CD4-positive, CD25-positive, alpha-beta regulatory T cell (primary cell): ENCODE results near the gene NFIX. TPM values are rescaled to one million over a fixed set of nuclear protein-coding genes. Genes with fewer than 3 reads are reported as not detected.

ENCODE experiments used
- ATAC-seq, 2 donors: fragments of 150-1000 bp; cut with Tn5 transposase; one replicate each; pipeline ENCODE4 v1.10.0; 2021; ENCODE audit warnings: low read depth in 2 of 2, moderate number of reproducible peaks in 2 of 2, moderate library complexity in 1 of 2
- DNase-seq, 3 donors: peaks; one replicate each; pipeline versions ENCODE4 v3.0.0 to v3.0.0-alpha.2; 2012 to 2022; ENCODE audit warnings: mixed read lengths in 1 of 3
- H3K27ac ChIP-seq: one replicate; pipeline ENCODE4 v1.7.0; 2013; ENCODE audit warnings: mild to moderate bottlenecking, low read length; ENCODE audit not compliant: insufficient read depth, poor library complexity, severe bottlenecking
- H3K27me3 ChIP-seq: one replicate; pipeline ENCODE4 v1.7.0; 2013; ENCODE audit warnings: low read length; ENCODE audit not compliant: control insufficient read depth, insufficient read depth
- H3K36me3 ChIP-seq: one replicate; pipeline ENCODE4 v1.7.0; 2013; ENCODE audit warnings: mild to moderate bottlenecking, low read length, moderate library complexity; ENCODE audit not compliant: control insufficient read depth, insufficient read depth
- H3K4me1 ChIP-seq: 2 replicates; pipeline ENCODE4 v1.7.0; 2013; ENCODE audit warnings: mild to moderate bottlenecking, low read length; ENCODE audit not compliant: insufficient read depth, control insufficient read depth, poor library complexity, severe bottlenecking
- H3K4me3 ChIP-seq: one replicate; pipeline ENCODE4 v1.7.0; 2013; ENCODE audit warnings: low read depth, mild to moderate bottlenecking, low read length, moderate library complexity
- H3K9me3 ChIP-seq, 2 experiments: 1 replicate in 1 of 2; 2 replicates in 1 of 2; pipeline ENCODE4 v1.7.0; 2013; ENCODE audit warnings: low read length in 2 of 2, mild to moderate bottlenecking in 1 of 2, moderate library complexity in 1 of 2; ENCODE audit not compliant: control insufficient read depth in 2 of 2
- H3K27ac Mint-ChIP-seq, 3 donors: one replicate each; pipeline ENCODE4 v1.8.0; 2020 to 2022; ENCODE audit warnings: mild to moderate bottlenecking in 3 of 3, mixed read lengths in 3 of 3, moderate library complexity in 2 of 3
- H3K27me3 Mint-ChIP-seq: one replicate; pipeline ENCODE4 v1.8.0; 2022; ENCODE audit warnings: mild to moderate bottlenecking, mixed read lengths
- H3K36me3 Mint-ChIP-seq: one replicate; pipeline ENCODE4 v1.8.0; 2020; ENCODE audit warnings: mixed read lengths
- H3K4me1 Mint-ChIP-seq, 4 donors: one replicate each; pipeline ENCODE4 v1.8.0; 2020 to 2022; ENCODE audit warnings: mixed read lengths in 4 of 4, mild to moderate bottlenecking in 1 of 4
- H3K4me3 Mint-ChIP-seq, 4 donors: one replicate each; pipeline ENCODE4 v1.8.0; 2020 to 2022; ENCODE audit warnings: mild to moderate bottlenecking in 4 of 4, mixed read lengths in 4 of 4, moderate library complexity in 3 of 4
- H3K9me3 Mint-ChIP-seq, 7 donors: one replicate each; pipeline ENCODE4 v1.8.0; 2020 to 2022; ENCODE audit warnings: mixed read lengths in 7 of 7, mild to moderate bottlenecking in 3 of 7, moderate library complexity in 2 of 7
- polyA plus RNA-seq, 4 donors: library from polyadenylated mRNA; unstranded; fragments of 300-500 nt; fragmentation: Illumina TruSeq; gene quantifications; one replicate each; pipeline ENCODE4 v1.2.3, GENCODE V29; 2021
- total RNA-seq: library from RNA; stranded (reverse); gene quantifications from one replicate; pipeline ENCODE4 v1.2.3, GENCODE V29; 2022

Gene NFIX
- total and polyA plus RNA-seq, 5 donors from 2014 or later = 0.15 to 1.2 TPM; not detected in 3

GRCh38 chr19:12995596-12996405 lies 526 bp downstream of the NFIX start:
- H3K27me3 ChIP-seq = peaks cover 3% of the 10 kb centered on the region
- no peak overlapping the region for H3K4me3 ChIP-seq
- H3K4me1 ChIP-seq = peaks cover 6% of the 10 kb centered on the region
- H3K9me3 ChIP-seq = no peaks in the 10 kb centered on the region
- H3K36me3 Mint-ChIP-seq = peaks cover 4% of the 10 kb centered on the region
- ATAC-seq = no peak
- H3K27me3 Mint-ChIP-seq = peaks cover 31% of the 10 kb centered on the region
- peaks cover 0 to 3% (median 0%) of the 10 kb centered on the region in 7 donors for H3K9me3 Mint-ChIP-seq
- H3K4me1 Mint-ChIP-seq = peaks cover 0 to 17% (median 6%) of the 10 kb centered on the region in 4 donors
- peak overlapping the region in 1 of 3 donors; percentile 92 for H3K27ac Mint-ChIP-seq
- no peaks in the 10 kb centered on the region for H3K36me3 ChIP-seq
- peak overlapping the region in 3 of 4 donors; percentile 75 to 81 (median 76) for H3K4me3 Mint-ChIP-seq
- no peak for DNase-seq
- H3K27ac ChIP-seq = no peak overlapping the region

GRCh38 chr19:12996406-12997094 lies 1.3 kb downstream of the NFIX start:
- peaks cover 0 to 3% (median 0%) of the 10 kb centered on the region in 7 donors for H3K9me3 Mint-ChIP-seq
- H3K4me3 ChIP-seq = no peak overlapping the region
- peaks cover 6% of the 10 kb centered on the region for H3K4me1 ChIP-seq
- no peak overlapping the region for H3K27ac ChIP-seq
- H3K4me3 Mint-ChIP-seq = peak overlapping the region; percentile 60 to 79 (median 72)
- DNase-seq = no peak
- peaks cover 31% of the 10 kb centered on the region for H3K27me3 Mint-ChIP-seq
- H3K9me3 ChIP-seq = no peaks in the 10 kb centered on the region
- H3K27me3 ChIP-seq = peaks cover 3% of the 10 kb centered on the region
- no peak overlapping the region for H3K27ac Mint-ChIP-seq
- peaks cover 0 to 15% (median 6%) of the 10 kb centered on the region in 4 donors for H3K4me1 Mint-ChIP-seq
- peaks cover 4% of the 10 kb centered on the region for H3K36me3 Mint-ChIP-seq
- ATAC-seq = no peak
- H3K36me3 ChIP-seq = no peaks in the 10 kb centered on the region

- ATAC-seq (no peak), DNase-seq (no peak)
- no peaks in the 10 kb centered on the region for H3K36me3 ChIP-seq
- H3K27me3 ChIP-seq = peaks cover 3% of the 10 kb centered on the region
- Mint-ChIP-seq H3K27me3 (peaks cover 31% of the 10 kb centered on the region), H3K4me1 (peaks cover 0 to 15% (median 6%) of the 10 kb centered on the region in 4 donors), H3K36me3 (peaks cover 4% of the 10 kb centered on the region), H3K4me3 (peak overlapping the region; percentile 60 to 79 (median 74)), H3K9me3 (peaks cover 0 to 3% (median 0%) of the 10 kb centered on the region in 7 donors), H3K27ac (peak overlapping the region in 1 of 3 donors; percentile 48)
- H3K9me3 ChIP-seq = no peaks in the 10 kb centered on the region
- no peak overlapping the region for H3K27ac ChIP-seq
- H3K4me3 ChIP-seq = no peak overlapping the region
- H3K4me1 ChIP-seq = peaks cover 6% of the 10 kb centered on the region
Observed at GRCh38 chr19:12997179-12997966, 2.1 kb downstream of the NFIX start.

- H3K36me3 Mint-ChIP-seq = peaks cover 4% of the 10 kb centered on the region
- no peak for DNase-seq
- peaks cover 6% of the 10 kb centered on the region for H3K4me1 ChIP-seq
- peaks cover 0 to 3% (median 0%) of the 10 kb centered on the region in 7 donors for H3K9me3 Mint-ChIP-seq
- peaks cover 0 to 15% (median 6%) of the 10 kb centered on the region in 4 donors for H3K4me1 Mint-ChIP-seq
- no peaks in the 10 kb centered on the region for H3K36me3 ChIP-seq
- H3K27me3 Mint-ChIP-seq = peaks cover 34% of the 10 kb centered on the region
- peak overlapping the region; percentile 13 to 79 (median 64) for H3K4me3 Mint-ChIP-seq
- peaks cover 3% of the 10 kb centered on the region for H3K27me3 ChIP-seq
- no peaks in the 10 kb centered on the region for H3K9me3 ChIP-seq
- no peak for ATAC-seq
- H3K4me3 ChIP-seq = no peak overlapping the region
- no peak overlapping the region for H3K27ac ChIP-seq
- peak overlapping the region in 2 of 3 donors; percentile 11 to 48 for H3K27ac Mint-ChIP-seq
Observed at GRCh38 chr19:12997967-12998940, 3.0 kb downstream of the NFIX start.

- peaks cover 0 to 7% (median 3%) of the 10 kb centered on the region in 4 donors for H3K4me1 Mint-ChIP-seq
- DNase-seq (no peak), ATAC-seq (no peak)
- Histone ChIP-seq H3K36me3 (no peaks in the 10 kb centered on the region), H3K9me3 (no peaks in the 10 kb centered on the region), H3K27me3 (no peaks in the 10 kb centered on the region), H3K4me1 (peaks cover 3% of the 10 kb centered on the region), H3K27ac (no peak overlapping the region), H3K4me3 (no peak overlapping the region)
- H3K4me3 Mint-ChIP-seq = no peak overlapping the region
- peaks cover 4% of the 10 kb centered on the region for H3K36me3 Mint-ChIP-seq
- no peak overlapping the region for H3K27ac Mint-ChIP-seq
- H3K27me3 Mint-ChIP-seq = peaks cover 37% of the 10 kb centered on the region
- H3K9me3 Mint-ChIP-seq = peaks cover 0 to 2% (median 0%) of the 10 kb centered on the region in 7 donors
Observed at GRCh38 chr19:13001166-13001501, 5.9 kb downstream of the NFIX start.

GRCh38 chr19:13001502-13002165 lies 6.4 kb downstream of the NFIX start:
- Histone ChIP-seq H3K36me3 (no peaks in the 10 kb centered on the region), H3K27me3 (no peaks in the 10 kb centered on the region), H3K9me3 (no peaks in the 10 kb centered on the region), H3K27ac (no peak overlapping the region), H3K4me1 (no peaks in the 10 kb centered on the region), H3K4me3 (no peak overlapping the region)
- Mint-ChIP-seq H3K27me3 (peaks cover 37% of the 10 kb centered on the region), H3K27ac (no peak overlapping the region), H3K36me3 (peaks cover 4% of the 10 kb centered on the region), H3K4me3 (no peak overlapping the region), H3K9me3 (peaks cover 0 to 2% (median 0%) of the 10 kb centered on the region in 7 donors), H3K4me1 (peaks cover 0 to 7% (median 3%) of the 10 kb centered on the region in 4 donors)
- DNase-seq (no peak), ATAC-seq (no peak)
